GM18520 (cell line): Measurements from ENCODE around the gene SETD1A.

Experiments
- ATAC-seq: cut with Tn5 transposase; IDR thresholded peaks from one replicate; pipeline ENCODE4 v1.9.1; 2021; ENCODE audit not compliant: unreplicated experiment

Gene SETD1A

DNA sequence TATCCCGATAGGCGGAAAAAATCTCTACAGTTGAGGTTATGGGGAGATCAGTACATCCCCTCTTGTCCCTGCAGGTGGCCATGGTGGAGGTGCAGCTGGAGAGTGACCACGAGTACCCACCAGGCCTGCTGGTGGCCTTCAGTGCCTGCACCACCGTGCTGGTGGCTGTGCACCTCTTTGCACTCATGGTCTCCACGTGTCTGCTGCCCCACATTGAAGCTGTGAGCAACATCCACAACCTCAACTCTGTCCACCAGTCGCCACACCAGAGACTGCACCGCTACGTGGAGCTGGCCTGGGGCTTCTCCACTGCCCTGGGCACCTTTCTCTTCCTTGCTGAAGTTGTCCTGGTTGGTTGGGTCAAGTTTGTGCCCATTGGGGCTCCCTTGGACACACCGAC is 4.4 kb upstream of the SETD1A start:
- ATAC-seq: no peak

DNA sequence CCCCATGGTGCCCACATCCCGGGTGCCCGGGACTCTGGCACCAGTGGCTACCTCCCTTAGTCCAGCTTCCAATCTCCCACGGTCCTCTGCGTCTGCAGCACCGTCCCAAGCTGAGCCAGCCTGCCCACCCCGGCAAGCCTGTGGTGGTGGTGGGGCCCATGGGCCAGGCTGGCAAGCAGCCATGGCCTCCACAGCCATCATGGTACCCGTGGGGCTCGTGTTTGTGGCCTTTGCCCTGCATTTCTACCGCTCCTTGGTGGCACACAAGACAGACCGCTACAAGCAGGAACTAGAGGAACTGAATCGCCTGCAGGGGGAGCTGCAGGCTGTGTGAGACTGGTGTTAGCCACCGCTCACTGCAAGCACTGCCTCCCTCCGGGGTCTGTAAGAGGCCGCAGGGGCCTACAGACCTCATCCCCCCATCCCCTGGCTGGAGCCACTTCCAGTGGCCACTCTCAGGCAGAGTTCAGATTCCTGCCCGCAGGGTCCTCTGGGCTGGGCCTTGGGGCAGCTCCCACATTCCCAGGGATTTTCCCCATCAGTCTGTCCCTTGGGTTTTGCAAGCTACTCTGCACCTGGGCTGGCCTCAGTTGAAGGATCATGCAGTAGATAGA is 3.9 kb upstream of the SETD1A start:
- ATAC-seq: peak; percentile 22

DNA sequence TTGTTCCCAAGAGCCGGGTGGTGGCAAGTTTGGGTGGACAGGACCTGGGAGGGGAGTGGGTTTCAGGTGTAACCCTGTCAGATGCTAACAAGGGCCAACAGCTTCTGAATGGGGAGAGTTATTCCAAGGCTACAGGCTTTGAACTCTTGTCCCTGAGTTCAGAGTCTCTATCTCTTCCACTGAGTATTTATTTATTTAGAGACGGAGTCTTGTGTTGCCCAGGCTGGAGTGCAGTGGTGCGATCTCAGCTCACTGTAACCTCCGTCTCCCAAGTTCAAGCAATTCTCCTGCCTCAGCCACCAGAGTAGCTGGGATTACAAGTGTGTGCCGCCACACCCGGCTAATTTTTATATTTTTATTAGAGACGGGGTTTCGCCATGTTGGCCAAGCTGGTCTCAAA is 2.6 kb upstream of the SETD1A start:
- ATAC-seq: no peak

DNA sequence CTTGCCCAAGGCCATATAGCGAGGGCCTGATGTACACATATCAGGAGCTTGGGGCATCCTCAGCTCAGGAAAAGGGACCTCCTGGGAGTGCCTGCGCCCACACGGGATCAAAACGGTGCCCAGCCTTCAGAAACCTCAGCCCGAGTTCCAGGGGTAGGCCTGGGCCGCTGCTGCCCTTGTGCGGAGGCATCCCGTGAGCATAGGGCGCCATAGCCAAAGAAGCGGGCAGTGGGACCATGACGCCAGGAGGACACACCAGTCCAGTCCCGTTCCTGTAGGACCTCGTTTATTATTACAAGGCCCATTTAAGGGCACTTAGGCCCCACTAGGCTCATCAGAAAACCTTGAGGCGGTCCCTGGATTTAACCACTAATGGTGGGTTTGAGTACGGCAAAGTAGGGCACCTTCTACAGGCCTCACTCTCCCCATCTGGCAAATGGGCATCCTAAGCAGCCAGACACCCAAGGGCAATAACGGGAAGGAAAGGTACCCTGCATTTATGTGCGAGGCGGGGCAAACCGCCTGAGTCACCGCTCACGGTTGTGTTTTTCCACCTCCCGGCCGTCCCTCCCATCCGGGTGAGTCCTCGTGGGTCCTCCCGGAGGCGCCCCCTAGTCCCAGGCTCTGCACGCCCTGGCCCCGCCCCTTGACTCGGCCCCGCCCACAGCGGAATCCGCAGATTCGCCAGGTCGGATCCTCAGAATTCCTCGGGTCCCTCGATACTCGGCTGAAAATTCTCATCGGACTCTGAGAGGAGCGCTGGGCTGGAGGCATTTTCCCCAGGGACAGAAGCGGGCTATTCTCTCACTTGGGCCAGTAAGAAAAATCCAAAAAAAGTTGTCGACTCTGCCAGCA is 726 bp upstream of the SETD1A start:
- no peak for ATAC-seq

DNA sequence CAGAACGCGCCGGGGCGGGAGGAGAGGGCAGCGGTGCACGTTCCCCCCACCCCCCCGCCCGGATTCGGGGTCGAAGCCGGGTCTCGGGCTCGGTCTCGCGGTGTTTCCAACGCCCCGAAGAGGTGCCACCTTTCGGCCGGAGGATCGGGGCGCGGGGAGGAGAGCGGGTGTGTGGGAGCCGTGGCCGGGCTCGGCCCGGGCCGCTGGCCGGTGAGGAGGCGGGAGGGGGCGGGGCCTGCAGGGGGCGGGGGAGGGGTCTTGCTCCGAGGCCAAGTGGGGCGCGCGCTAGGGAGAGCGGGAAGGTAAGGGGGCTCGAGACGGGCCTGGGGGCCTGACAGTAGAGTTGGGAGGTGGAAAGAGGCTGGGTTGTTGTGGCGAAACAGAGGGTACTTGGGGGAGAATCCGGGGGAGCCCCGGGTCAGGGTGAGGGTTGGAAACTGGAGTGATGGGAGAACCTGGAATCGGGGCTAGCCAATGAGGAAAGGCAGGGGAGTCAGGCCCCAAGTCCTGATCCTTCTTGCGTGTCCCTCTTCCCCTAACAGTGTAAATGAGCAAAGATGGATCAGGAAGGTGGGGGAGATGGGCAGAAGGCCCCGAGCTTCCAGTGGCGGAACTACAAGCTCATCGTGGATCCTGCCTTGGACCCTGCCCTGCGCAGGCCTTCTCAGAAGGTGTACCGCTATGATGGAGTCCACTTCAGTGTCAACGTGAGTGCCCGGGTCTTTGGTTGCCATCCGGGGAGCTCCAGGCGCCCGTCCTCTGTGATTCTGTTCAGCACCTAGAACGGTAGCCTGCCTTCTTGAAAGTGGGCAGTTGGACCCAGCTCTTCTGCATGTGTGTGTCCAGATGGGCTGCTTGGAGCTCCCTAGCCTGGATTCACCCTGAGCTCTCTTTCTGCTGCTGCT is 873 bp downstream of the SETD1A start:
- ATAC-seq: peak; percentile 9

DNA sequence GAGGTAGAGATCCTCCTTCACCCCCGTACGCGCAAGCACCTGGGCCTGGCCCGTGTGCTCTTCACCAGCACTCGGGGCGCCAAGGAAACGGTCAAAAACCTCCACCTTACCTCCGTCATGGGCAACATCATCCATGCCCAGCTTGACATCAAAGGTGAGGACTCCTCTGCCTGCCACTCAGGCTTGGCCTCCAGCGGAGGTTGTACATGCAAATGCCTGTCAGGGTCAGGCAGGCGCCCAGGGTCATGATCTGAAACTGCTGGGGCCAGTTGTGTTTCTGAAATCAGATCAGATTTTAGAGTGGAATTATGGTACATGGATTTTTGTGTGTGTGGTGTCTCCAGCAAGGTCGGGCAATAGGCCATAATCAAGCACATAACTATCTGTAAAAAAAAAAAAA is 3.8 kb downstream of the SETD1A start:
- ATAC-seq: no peak

DNA sequence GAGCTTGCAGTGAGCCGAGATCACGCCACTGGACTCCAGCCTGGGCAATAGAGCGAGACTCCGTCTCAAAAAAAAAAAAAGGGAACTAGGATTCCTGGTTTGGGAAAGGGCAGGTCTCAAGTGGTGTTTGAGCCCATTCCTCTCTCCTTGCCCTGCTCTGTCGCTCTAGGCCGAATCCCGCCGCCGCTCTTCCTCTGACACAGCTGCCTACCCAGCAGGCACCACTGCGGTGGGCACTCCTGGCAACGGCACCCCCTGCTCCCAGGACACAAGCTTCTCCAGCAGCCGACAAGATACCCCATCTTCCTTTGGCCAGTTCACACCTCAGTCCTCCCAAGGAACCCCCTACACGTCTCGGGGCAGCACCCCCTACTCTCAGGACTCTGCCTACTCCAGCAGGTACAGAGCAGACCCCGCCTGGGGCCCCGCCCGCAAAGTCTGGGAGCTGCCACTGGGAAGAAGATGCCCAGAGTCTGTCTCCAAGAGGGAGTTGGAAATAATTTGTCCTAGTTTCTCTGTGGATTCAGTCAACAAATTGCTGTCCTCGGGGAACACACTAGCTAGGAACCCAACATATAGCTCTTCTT is 6.5 kb downstream of the SETD1A start:
- ATAC-seq: no peak

DNA sequence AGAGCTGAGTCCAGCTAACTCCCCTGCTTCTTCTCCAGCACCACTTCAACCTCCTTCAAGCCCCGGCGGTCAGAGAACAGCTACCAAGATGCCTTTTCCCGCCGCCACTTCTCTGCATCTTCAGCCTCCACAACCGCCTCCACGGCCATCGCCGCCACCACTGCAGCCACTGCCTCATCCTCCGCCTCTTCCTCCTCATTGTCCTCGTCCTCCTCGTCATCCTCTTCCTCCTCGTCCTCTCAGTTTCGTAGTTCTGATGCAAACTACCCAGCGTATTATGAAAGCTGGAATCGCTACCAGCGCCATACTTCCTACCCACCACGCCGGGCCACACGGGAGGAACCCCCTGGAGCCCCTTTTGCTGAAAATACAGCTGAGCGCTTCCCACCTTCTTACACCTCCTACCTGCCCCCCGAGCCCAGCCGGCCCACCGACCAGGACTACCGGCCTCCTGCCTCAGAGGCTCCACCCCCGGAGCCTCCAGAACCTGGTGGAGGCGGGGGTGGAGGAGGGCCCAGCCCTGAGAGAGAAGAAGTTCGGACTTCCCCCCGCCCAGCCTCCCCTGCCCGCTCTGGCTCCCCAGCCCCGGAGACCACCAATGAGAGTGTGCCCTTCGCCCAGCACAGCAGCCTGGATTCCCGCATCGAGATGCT is 7.1 kb downstream of the SETD1A start:
- ATAC-seq: no peak

DNA sequence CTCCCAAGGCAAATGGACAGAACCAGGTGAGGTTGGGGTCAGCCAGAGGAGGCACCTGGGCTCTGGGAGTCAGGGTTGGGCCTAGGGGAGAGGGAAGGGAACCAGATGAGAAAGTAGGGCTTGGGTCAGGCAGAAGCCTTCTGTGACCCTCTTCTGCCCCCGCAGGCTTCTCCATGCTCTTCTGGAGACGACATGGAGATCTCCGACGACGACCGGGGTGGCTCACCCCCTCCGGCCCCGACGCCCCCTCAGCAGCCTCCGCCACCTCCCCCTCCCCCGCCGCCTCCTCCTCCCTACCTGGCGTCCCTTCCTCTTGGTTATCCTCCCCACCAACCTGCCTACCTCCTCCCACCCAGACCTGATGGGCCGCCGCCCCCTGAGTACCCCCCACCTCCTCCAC is 7.9 kb downstream of the SETD1A start:
- no peak for ATAC-seq

DNA sequence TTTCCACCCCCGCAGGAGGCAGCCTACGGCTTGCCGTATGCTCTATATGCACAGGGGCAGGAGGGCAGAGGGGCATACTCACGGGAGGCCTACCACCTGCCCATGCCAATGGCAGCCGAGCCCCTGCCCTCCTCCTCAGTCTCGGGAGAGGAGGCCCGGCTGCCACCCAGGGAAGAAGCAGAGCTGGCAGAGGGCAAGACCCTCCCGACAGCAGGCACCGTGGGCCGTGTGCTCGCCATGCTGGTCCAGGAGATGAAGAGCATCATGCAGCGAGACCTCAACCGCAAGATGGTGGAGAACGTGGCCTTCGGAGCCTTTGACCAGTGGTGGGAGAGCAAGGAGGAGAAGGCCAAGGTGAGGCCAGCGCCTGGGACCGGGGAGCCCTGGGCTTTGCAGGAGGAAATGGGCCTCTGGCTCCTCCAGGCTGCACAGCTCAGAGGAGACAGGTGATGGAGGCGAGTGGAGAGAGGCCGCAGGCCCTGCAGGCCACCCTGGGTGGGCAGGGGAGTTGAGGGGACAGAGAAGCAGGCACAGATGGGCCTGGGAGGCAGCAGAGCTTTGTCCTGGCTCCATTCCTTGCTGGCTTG is 8.6 kb downstream of the SETD1A start:
- ATAC-seq: no peak

DNA sequence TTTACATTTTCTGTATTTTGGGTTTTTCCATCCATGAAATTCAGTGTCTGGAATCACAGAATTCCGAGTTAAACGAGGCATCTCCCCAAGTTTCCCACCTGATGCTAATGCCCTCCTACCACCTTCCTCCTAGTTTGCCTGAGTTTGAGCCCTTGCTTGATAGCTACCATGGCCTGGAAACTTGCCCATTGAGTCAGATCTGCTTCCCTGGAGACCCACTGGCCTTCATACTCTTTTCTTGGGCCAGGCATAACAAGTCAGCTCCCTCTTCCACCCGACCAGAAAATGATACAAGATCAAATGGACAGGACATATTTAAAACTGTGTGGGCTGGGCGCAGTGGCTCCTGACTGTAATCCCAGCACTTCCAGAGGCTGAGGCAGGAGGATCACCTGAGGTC is 10.2 kb downstream of the SETD1A start:
- ATAC-seq: no peak

DNA sequence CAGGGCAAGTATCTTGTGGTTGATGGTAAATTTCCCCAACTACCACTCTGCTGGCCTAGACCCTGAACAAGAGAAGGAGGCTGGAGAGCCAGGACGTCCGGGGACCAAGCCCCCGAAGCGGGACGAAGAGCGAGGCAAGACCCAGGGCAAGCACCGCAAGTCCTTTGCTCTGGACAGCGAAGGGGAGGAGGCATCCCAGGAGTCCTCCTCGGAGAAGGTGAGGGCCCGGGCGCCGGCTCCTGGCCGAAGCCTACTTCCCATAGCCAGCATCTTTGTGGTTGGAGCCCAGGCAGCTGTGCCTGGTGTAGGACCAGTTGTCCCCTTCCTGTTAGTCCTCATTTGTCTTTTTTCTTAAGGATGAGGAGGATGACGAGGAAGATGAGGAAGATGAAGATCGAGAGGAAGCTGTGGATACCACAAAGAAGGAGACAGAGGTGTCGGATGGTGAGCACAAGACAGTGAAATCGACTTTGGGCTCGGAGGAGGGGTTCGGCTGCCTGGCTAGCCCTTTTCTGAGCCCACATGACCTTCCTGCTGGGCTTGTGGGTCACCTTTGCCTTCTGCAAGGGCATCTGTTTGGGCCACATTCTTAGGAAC is 11.8 kb downstream of the SETD1A start:
- no peak for ATAC-seq

DNA sequence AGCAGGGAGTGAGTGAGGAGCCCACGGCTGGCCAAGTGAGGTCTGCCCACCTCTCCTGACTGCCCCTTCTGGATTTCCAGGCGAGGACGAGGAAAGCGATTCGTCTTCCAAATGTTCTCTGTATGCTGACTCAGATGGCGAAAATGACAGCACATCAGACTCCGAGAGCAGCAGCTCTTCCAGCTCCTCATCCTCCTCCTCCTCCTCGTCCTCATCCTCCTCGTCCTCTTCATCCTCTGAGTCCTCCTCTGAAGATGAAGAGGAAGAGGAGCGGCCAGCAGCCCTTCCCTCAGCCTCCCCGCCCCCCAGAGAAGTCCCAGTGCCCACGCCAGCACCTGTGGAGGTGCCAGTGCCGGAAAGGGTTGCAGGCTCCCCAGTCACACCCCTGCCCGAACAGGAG is 13.7 kb downstream of the SETD1A start:
- no peak for ATAC-seq

DNA sequence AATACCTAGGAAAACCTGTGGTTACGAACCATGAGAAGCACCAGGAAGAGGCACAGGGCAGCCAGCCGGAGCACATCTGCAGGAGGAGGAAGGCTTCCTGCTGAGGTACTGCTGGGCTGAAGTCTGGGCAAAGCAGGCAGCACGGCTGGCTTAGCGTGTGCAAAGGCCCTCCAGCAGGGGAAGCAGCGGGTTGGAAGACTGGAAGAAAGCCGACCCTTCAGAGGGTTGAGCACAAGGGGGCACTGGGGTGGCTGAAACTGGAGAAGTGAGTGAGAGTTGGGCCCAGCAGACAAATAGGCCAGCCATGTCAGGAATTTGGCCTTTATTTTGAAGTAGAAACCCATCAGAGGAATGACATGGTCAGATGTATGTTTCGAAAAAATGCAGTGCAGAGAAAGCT is 15.3 kb downstream of the SETD1A start:
- no peak for ATAC-seq

DNA sequence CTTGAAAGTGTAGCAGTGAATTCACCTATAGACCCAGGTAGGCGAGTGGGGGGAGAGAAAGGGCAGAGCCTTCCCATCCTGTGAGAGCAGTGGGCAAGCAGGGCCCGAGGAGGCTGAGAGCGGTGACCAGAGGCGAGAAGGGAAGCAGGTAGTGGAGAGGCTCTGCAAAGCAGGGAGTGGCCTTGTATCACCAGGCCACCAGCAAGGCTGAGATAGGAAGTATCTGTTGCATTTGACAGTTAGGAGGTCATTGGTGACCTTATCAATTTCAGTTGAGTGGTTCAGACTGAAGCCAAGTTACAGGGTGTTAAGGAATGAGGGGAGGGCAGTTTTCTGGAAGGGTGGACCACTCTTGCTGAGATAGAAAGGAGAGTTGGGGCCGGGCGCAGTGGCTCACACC is 16.8 kb downstream of the SETD1A start:
- no peak for ATAC-seq

DNA sequence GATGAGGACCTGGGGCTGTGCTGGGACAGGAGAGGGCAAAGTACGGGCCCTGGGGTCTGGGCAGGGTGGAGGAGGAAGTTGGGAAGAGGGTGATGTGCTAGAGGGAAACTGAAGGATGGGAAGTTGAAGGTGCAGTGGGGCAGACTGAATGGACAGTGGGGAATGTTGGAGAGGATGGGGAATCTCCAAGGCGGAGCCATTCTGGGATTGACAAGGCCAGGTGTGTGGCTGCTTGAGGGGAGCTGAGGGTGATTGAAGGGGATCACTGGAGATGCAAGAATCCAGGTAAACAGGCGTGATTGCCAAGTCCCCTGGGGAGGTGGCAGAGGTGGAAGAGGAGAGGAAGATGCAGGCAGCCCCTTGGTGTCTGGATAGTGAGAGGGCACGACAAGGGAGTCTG is 18.9 kb downstream of the SETD1A start:
- no peak for ATAC-seq

DNA sequence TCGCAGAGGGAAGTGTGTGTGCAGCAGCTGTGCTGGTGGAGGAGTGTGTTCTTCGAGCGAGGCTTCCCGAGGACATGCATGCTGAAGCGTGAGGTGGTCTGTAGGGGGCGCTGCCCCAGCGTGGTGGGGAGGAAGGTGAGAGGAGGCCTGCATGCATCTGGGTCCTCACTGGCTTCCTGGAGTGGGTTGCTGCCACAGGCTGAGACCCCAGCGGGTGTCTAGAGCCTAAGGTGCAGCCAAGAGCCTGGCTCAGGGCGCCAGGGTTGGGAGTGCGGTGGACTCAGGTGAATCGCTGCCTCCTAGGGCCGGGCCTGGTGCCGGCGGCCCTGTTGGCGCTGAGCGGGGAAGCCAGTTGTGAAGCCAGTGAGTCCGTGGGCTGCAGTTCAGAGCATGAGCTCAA is 19.9 kb downstream of the SETD1A start:
- no peak for ATAC-seq

DNA sequence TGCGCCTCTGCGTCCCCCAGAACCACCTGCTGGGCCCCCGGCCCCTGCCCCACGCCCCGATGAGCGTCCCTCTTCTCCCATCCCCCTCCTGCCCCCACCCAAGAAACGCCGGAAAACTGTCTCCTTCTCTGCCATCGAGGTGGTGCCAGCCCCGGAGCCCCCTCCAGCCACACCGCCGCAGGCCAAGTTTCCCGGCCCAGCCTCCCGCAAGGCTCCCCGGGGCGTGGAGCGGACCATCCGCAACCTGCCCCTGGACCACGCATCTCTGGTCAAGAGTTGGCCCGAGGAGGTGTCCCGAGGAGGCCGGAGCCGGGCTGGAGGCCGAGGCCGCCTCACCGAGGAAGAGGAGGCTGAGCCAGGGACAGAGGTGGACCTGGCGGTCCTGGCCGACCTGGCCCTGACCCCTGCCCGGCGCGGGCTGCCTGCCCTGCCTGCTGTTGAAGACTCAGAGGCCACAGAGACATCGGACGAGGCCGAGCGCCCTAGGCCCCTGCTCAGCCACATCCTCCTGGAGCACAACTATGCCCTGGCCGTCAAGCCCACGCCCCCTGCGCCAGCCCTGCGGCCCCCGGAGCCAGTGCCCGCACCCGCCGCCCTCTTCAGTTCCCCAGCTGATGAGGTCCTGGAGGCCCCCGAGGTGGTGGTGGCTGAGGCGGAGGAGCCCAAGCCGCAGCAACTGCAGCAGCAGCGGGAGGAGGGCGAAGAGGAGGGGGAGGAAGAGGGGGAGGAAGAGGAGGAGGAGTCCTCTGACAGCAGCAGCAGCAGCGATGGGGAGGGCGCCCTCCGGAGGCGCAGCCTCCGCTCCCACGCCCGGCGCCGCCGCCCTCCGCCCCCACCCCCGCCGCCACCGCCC is 21.8 kb downstream of the SETD1A start:
- ATAC-seq: no peak

DNA sequence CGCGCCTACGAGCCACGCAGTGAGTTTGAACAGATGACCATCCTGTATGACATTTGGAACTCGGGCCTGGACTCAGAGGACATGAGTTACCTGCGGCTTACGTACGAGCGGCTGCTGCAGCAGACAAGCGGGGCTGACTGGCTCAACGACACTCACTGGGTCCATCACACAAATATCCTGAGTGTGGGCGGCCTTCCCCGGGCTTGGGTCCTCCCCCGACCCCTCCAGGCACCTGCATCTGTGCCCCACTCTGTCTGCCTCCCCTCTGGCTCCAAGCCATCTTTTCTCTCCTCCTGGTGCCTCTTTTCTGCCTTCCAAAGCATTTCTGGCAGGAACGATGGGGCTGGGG is 22.4 kb downstream of the SETD1A start:
- no peak for ATAC-seq
